IMR-90 (cell line): Measurements from ENCODE around the gene ST3GAL3. TPM values are rescaled to one million over a fixed set of nuclear protein-coding genes. Genes with fewer than 3 reads are reported as not detected.

Source experiments
- ATAC-seq: fragments of 200-7000 bp; cut with Tn5 transposase; 2 replicates; pipeline ENCODE4 v1.9.1; 2020; ENCODE audit warnings: low read depth, mild to moderate bottlenecking, moderate library complexity
- BruUV-seq: library from RNA; stranded (reverse); fragments of 400-500 nt; replicated peaks from 2 replicates; lab custom pipeline; 2021; lab: Mats Ljungman, UMichigan
- CTCF ChIA-PET: fragments of 300-600 bp; formaldehyde crosslinking; extraction: SDS; loops from one replicate; lab custom pipeline; 2021; ENCODE audit warnings: antibody characterized with exemption; lab: Yijun Ruan, JAX
- POLR2A ChIA-PET: fragments of 300-600 bp; sonication (Branson Sonifier 250); formaldehyde crosslinking; loops from one replicate; lab custom pipeline; 2022; ENCODE audit warnings: antibody characterized with exemption; ENCODE audit not compliant: unreplicated experiment; lab: Charles Lee
- DNase-seq: peaks from one replicate; pipeline ENCODE4 v3.0.0; 2013
- H2AFZ ChIP-seq: replicated peaks from 2 replicates; pipeline ENCODE3; 2013; ENCODE audit warnings: low read length, mild to moderate bottlenecking; ENCODE audit not compliant: poor library complexity
- H2AK5ac ChIP-seq: 2 replicates; pipeline ENCODE4 v1.6.1; 2013; ENCODE audit warnings: low read depth, low read length, inconsistent platforms
- H2AK9ac ChIP-seq: replicated peaks from 2 replicates; pipeline ENCODE3; 2013; ENCODE audit warnings: mild to moderate bottlenecking, low read depth, low read length, moderate library complexity; ENCODE audit not compliant: poor library complexity
- H2BK120ac ChIP-seq: 2 replicates; pipeline ENCODE4 v1.6.1; 2013; ENCODE audit warnings: low read depth, low read length, inconsistent platforms
- H2BK15ac ChIP-seq: 3 replicates; pipeline ENCODE4 v1.6.1; 2013; ENCODE audit warnings: low read depth, low read length, inconsistent platforms
- H2BK20ac ChIP-seq: 2 replicates; pipeline ENCODE4 v1.6.1; 2013; ENCODE audit warnings: low read depth, mild to moderate bottlenecking, inconsistent platforms, low read length, moderate library complexity
- H2BK5ac ChIP-seq: 2 replicates; pipeline ENCODE4 v1.6.1; 2013; ENCODE audit warnings: mild to moderate bottlenecking, low read depth, low read length, inconsistent platforms; ENCODE audit not compliant: poor library complexity, severe bottlenecking
- H3K14ac ChIP-seq: replicated peaks from 2 replicates; pipeline ENCODE4 v1.6.1; 2013; ENCODE audit warnings: low read depth, low read length, inconsistent platforms
- H3K18ac ChIP-seq: 2 replicates; pipeline ENCODE4 v1.6.1; 2013; ENCODE audit warnings: low read depth, low read length, control low read depth
- H3K23ac ChIP-seq: 2 replicates; pipeline ENCODE4 v1.6.1; 2013; ENCODE audit warnings: low read depth, low read length, inconsistent platforms
- H3K27ac ChIP-seq: 2 replicates; pipeline ENCODE4 v1.5.1; 2013; ENCODE audit warnings: mild to moderate bottlenecking, control low read depth, low read length; ENCODE audit not compliant: insufficient read depth
- H3K27me3 ChIP-seq: 2 replicates; pipeline ENCODE4 v1.6.1; 2013; ENCODE audit warnings: low read length; ENCODE audit not compliant: control insufficient read depth, insufficient read depth
- H3K36me3 ChIP-seq: 2 replicates; pipeline ENCODE4 v1.6.1; 2013; ENCODE audit warnings: low read length, mixed read lengths; ENCODE audit not compliant: control insufficient read depth, insufficient read depth
- H3K4ac ChIP-seq: 2 replicates; pipeline ENCODE4 v1.6.1; 2013; ENCODE audit warnings: low read depth, low read length, inconsistent platforms
- H3K4me1 ChIP-seq: 2 replicates; pipeline ENCODE4 v1.6.1; 2013; ENCODE audit warnings: low read length, mixed read lengths; ENCODE audit not compliant: control insufficient read depth, insufficient read depth
- H3K4me2 ChIP-seq: 2 replicates; pipeline ENCODE4 v1.6.1; 2013; ENCODE audit warnings: low read depth, mild to moderate bottlenecking, control low read depth, low read length, moderate library complexity
- H3K4me3 ChIP-seq: 2 replicates; pipeline ENCODE4 v1.5.1; 2013; ENCODE audit warnings: low read depth, mild to moderate bottlenecking, control low read depth, low read length, moderate library complexity; ENCODE audit not compliant: insufficient read depth
- H3K56ac ChIP-seq: 2 replicates; pipeline ENCODE4 v1.6.1; 2013; ENCODE audit warnings: low read length, inconsistent platforms; ENCODE audit not compliant: insufficient read depth; ENCODE audit errors: extremely low read depth
- H3K79me1 ChIP-seq, 2 experiments: 2 replicates each; pipeline ENCODE4 v1.6.1; 2013; ENCODE audit warnings: low read length in 2 of 2, inconsistent platforms in 1 of 2, low read depth in 1 of 2
- H3K9ac ChIP-seq: 2 replicates; pipeline ENCODE4 v1.6.1; 2013; ENCODE audit warnings: low read depth, low read length, control low read depth
- H3K9me1 ChIP-seq: 2 replicates; pipeline ENCODE4 v1.6.1; 2013; ENCODE audit warnings: low read length, inconsistent platforms; ENCODE audit not compliant: insufficient read depth
- H3K9me3 ChIP-seq: 2 replicates; pipeline ENCODE4 v1.6.1; 2013; ENCODE audit warnings: low read length; ENCODE audit not compliant: control insufficient read depth, insufficient read depth
- H4K20me1 ChIP-seq: 2 replicates; pipeline ENCODE4 v1.6.1; 2013; ENCODE audit warnings: low read length, inconsistent platforms; ENCODE audit not compliant: insufficient read depth
- H4K5ac ChIP-seq: 2 replicates; pipeline ENCODE4 v1.6.1; 2013; ENCODE audit warnings: mild to moderate bottlenecking, low read depth, low read length, control low read depth
- H4K8ac ChIP-seq, 2 experiments: 2 replicates each; pipeline ENCODE4 v1.6.1; 2013; ENCODE audit warnings: low read depth in 2 of 2, low read length in 2 of 2, control low read depth in 1 of 2, inconsistent platforms in 1 of 2
- H4K91ac ChIP-seq: 2 replicates; pipeline ENCODE4 v1.6.1; 2013; ENCODE audit warnings: low read depth, low read length, inconsistent platforms; ENCODE audit not compliant: insufficient read depth
- BHLHE40 ChIP-seq: fragments of 150-350 bp; IDR thresholded peaks from 2 replicates; pipeline ENCODE4 v1.6.1; 2016; ENCODE audit warnings: mild to moderate bottlenecking, low read depth, low read length
- CEBPB ChIP-seq: IDR thresholded peaks from 2 replicates; pipeline ENCODE4 v1.6.1; 2012; ENCODE audit warnings: low read depth, low read length, improper control_type of control experiment
- CHD1 ChIP-seq: IDR thresholded peaks from 2 replicates; pipeline ENCODE4 v1.6.1; 2012; ENCODE audit warnings: low read depth, low read length, improper control_type of control experiment
- CTCF ChIP-seq: conservative IDR thresholded peaks from 2 replicates; pipeline ENCODE4 v1.5.1; 2012; ENCODE audit warnings: mild to moderate bottlenecking, low read depth, low read length, improper control_type of control experiment
- ELK1 ChIP-seq: fragments of 150-350 bp; IDR thresholded peaks from 2 replicates; pipeline ENCODE4 v1.6.1; 2016; ENCODE audit warnings: low read depth, mild to moderate bottlenecking, low read length, moderate library complexity, borderline replicate concordance
- FOS ChIP-seq: fragments of 150-350 bp; IDR thresholded peaks from 2 replicates; pipeline ENCODE4 v1.6.1; 2016; ENCODE audit warnings: low read depth, low read length
- MAFK ChIP-seq: IDR thresholded peaks from 2 replicates; pipeline ENCODE4 v1.6.1; 2012; ENCODE audit warnings: low read depth, low read length, improper control_type of control experiment
- MAZ ChIP-seq: IDR thresholded peaks from 2 replicates; pipeline ENCODE4 v1.6.1; 2012; ENCODE audit warnings: low read depth, mild to moderate bottlenecking, low read length, improper control_type of control experiment, moderate library complexity, borderline replicate concordance
- MXI1 ChIP-seq: IDR thresholded peaks from 2 replicates; pipeline ENCODE4 v1.6.1; 2012; ENCODE audit warnings: low read depth, mild to moderate bottlenecking, low read length, moderate library complexity, borderline replicate concordance
- NFE2L2 ChIP-seq: fragments of 150-350 bp; IDR thresholded peaks from 2 replicates; pipeline ENCODE4 v1.6.1; 2016; ENCODE audit warnings: low read depth, mild to moderate bottlenecking, low read length
- POLR2A ChIP-seq: IDR thresholded peaks from 2 replicates; pipeline ENCODE4 v1.6.1; 2012; ENCODE audit warnings: mild to moderate bottlenecking, low read depth, low read length
- RAD21 ChIP-seq: IDR thresholded peaks from 2 replicates; pipeline ENCODE4 v1.6.1; 2012; ENCODE audit warnings: low read length, improper control_type of control experiment
- RCOR1 ChIP-seq: IDR thresholded peaks from 2 replicates; pipeline ENCODE4 v1.6.1; 2012; ENCODE audit warnings: mild to moderate bottlenecking, low read length, improper control_type of control experiment; ENCODE audit not compliant: insufficient replicate concordance
- RFX5 ChIP-seq: IDR thresholded peaks from 2 replicates; pipeline ENCODE4 v1.8.0; 2012; ENCODE audit warnings: low read depth, mild to moderate bottlenecking, low read length, moderate library complexity
- SMC3 ChIP-seq: fragments of 150-350 bp; IDR thresholded peaks from 2 replicates; pipeline ENCODE4 v1.6.1; 2016; ENCODE audit warnings: low read depth, mild to moderate bottlenecking, antibody characterized with exemption, low read length, moderate library complexity
- USF2 ChIP-seq: fragments of 150-350 bp; IDR thresholded peaks from 2 replicates; pipeline ENCODE4 v1.6.1; 2017; ENCODE audit warnings: mild to moderate bottlenecking, antibody characterized with exemption, low read length, low read depth
- WGBS, 2 experiments: methylation state at CpG; one replicate each; pipeline versions ENCODE4 v1.1.5 to v1.1.7; 2013; ENCODE audit warnings: missing lambda C conversion rate in 2 of 2; ENCODE audit not compliant: insufficient read length in 1 of 2; ENCODE audit errors: extremely low coverage in 2 of 2; 5-methylcytosine and 5-hydroxymethylcytosine counted together
- dilution Hi-C: fragments of 300-500 bp; cut with HindIII; formaldehyde crosslinking; loops from one replicate; pipeline ENCODE4 v1.14.3; 2018; ENCODE audit warnings: low sequenced_read_pairs; ENCODE audit not compliant: unreplicated experiment
- in situ Hi-C: fragments of 300-500 bp; cut with MboI; formaldehyde crosslinking; loops from 3 replicates; pipeline ENCODE4 v1.14.3; 2019; ENCODE audit warnings: low sequenced_read_pairs, inconsistent platforms, mixed read lengths
- intact Hi-C: fragments of 100-400 bp; cut with micrococcal nuclease; formaldehyde crosslinking; loops from 2 replicates; pipeline ENCODE4 v1.10.0; 2022
- polyA plus RNA-seq, 3 experiments: library from polyadenylated mRNA; depleted of rRNA; stranded (reverse); fragments of >200 nt; gene quantifications; 2 replicates each; pipeline ENCODE4 v1.2.3, GENCODE V29; 2012; ENCODE audit warnings: low replicate concordance in 1 of 3
- total RNA-seq: library from RNA; depleted of rRNA; stranded (reverse); fragments of >200 nt; gene quantifications from 2 replicates; pipeline ENCODE4 v1.2.3, GENCODE V29; 2012

The ST3GAL3 gene
- total and polyA plus RNA-seq, 2 of the 4 experiments (the other 2 are of a cell fraction): 12.0 to 14.8 TPM

GRCh38 chr1:43803646-43804045 is 96.3 kb downstream of the ST3GAL3 start:
- no peak for ATAC-seq

More at GRCh38 chr1:43803646-43804045, 96.3 kb downstream of the ST3GAL3 start:
- dilution Hi-C loops: no loop called here
- no peak overlapping the region for H4K8ac ChIP-seq
- peaks cover 11 to 39% of the 10 kb centered on the region in 2 experiments for H3K79me1 ChIP-seq
- CTCF ChIA-PET: no interaction called here
- TF ChIP-seq POLR2A (no peak), MAZ (no peak), CHD1 (no peak), ELK1 (no peak), SMC3 (no peak), RFX5 (no peak), CEBPB (no peak), MXI1 (no peak), CTCF (no peak), MAFK (no peak), NFE2L2 (no peak), BHLHE40 (no peak), USF2 (no peak), RCOR1 (no peak), RAD21 (no peak), FOS (no peak)
- no peak overlapping the region for H2BK20ac ChIP-seq
- no peak overlapping the region for H3K4me3 ChIP-seq
- H3K36me3 ChIP-seq: no peaks in the 10 kb centered on the region; the same call in 1 of the 2 replicates
- H3K9me1 ChIP-seq: peaks cover 12% of the 10 kb centered on the region
- H2AK5ac ChIP-seq: no peak overlapping the region
- in situ Hi-C loops: no loop called here
- H2BK5ac ChIP-seq: no peak overlapping the region
- H3K4ac ChIP-seq: no peak overlapping the region
- H3K9me3 ChIP-seq: peaks cover 3% of the 10 kb centered on the region; the same call in 1 of the 2 replicates
- no peak overlapping the region for H3K4me2 ChIP-seq
- peak; percentile 23 for DNase-seq
- no peak overlapping the region for H2AFZ ChIP-seq
- H3K4me1 ChIP-seq: peaks cover 7% of the 10 kb centered on the region
- H2BK120ac ChIP-seq: no peak overlapping the region
- no peak overlapping the region for H2BK15ac ChIP-seq
- no peak overlapping the region for H4K5ac ChIP-seq
- H3K23ac ChIP-seq: no peak overlapping the region
- WGBS, 2 experiments: 57% methylated on average over 3 of the region's 4 CpGs; no CpG with 5 or more reads in 1 of the 2 experiments
- no peak overlapping the region for H3K14ac ChIP-seq
- H3K9ac ChIP-seq: no peak overlapping the region
- no peak overlapping the region for H2AK9ac ChIP-seq
- H4K91ac ChIP-seq: no peak overlapping the region
- no peak overlapping the region for H3K56ac ChIP-seq
- no peak overlapping the region for H3K18ac ChIP-seq
- H3K27me3 ChIP-seq: no peaks in the 10 kb centered on the region
- no peak overlapping the region for H3K27ac ChIP-seq
- intact Hi-C loops: no loop called here
- no TSS peak for BruUV-seq
- POLR2A ChIA-PET: no interaction called here
- H4K20me1 ChIP-seq: peaks cover 6% of the 10 kb centered on the region; the same call in 1 of the 2 replicates
